Smooth muscle cell (in vitro differentiated cells): Measurements from ENCODE around the gene SCFD1. TPM values are rescaled to one million over a fixed set of nuclear protein-coding genes. Genes with fewer than 3 reads are reported as not detected.

Experiments used
- DNase-seq: peaks from one replicate; lab custom pipeline; 2025; ENCODE audit not compliant: unreplicated experiment; lab: John Stamatoyannopoulos, UW
- H2AFZ ChIP-seq: fragments of 200-600 bp; sonication (generic); 2 replicates; pipeline ENCODE4 v1.6.0; 2016; ENCODE audit warnings: antibody characterized with exemption, low read depth, mild to moderate bottlenecking
- H3F3A ChIP-seq: fragments of 200-600 bp; sonication (generic); 2 replicates; pipeline ENCODE4 v1.6.0; 2017; ENCODE audit warnings: antibody characterized with exemption, low read depth
- H3K27ac ChIP-seq: fragments of 200-600 bp; sonication (generic); 2 replicates; pipeline ENCODE4 v1.5.1; 2016; ENCODE audit warnings: low read depth, mild to moderate bottlenecking
- H3K27me3 ChIP-seq: fragments of 200-600 bp; sonication (generic); 2 replicates; pipeline ENCODE4 v1.6.1; 2016; ENCODE audit warnings: low read depth, mild to moderate bottlenecking
- H3K36me3 ChIP-seq: fragments of 200-600 bp; sonication (generic); 2 replicates; pipeline ENCODE4 v1.5.1; 2016; ENCODE audit warnings: low read depth
- H3K4me1 ChIP-seq: fragments of 200-600 bp; sonication (generic); 2 replicates; pipeline ENCODE4 v1.5.1; 2016; ENCODE audit warnings: low read depth
- H3K4me2 ChIP-seq: fragments of 200-600 bp; sonication (generic); 2 replicates; pipeline ENCODE4 v1.6.0; 2016; ENCODE audit warnings: mild to moderate bottlenecking
- H3K4me3 ChIP-seq: fragments of 200-600 bp; sonication (generic); 2 replicates; pipeline ENCODE4 v1.5.1; 2016; ENCODE audit warnings: mild to moderate bottlenecking
- H3K79me2 ChIP-seq: fragments of 200-600 bp; sonication (generic); 2 replicates; pipeline ENCODE4 v1.6.0; 2016; ENCODE audit warnings: low read depth, mild to moderate bottlenecking
- H3K9ac ChIP-seq: fragments of 200-600 bp; sonication (generic); 2 replicates; pipeline ENCODE4 v1.6.0; 2016; ENCODE audit warnings: low read depth
- H3K9me3 ChIP-seq: fragments of 200-600 bp; sonication (generic); replicated peaks from 2 replicates; pipeline ENCODE4 v1.5.1; 2016; ENCODE audit warnings: low read depth
- H4K20me1 ChIP-seq: fragments of 200-600 bp; sonication (generic); 2 replicates; pipeline ENCODE4 v1.6.0; 2016; ENCODE audit warnings: low read depth
- WGBS: methylation state at CpG from one replicate; pipeline ENCODE4 v1.1.7; 2016; ENCODE audit warnings: low lambda C conversion rate; 5-methylcytosine and 5-hydroxymethylcytosine counted together
- polyA plus RNA-seq: library from polyadenylated mRNA; unstranded; fragments of >200 nt; fragmentation: Nextera tagmentation; extraction: Ambion mirVana; gene quantifications from 2 replicates; pipeline ENCODE4 v1.2.1, GENCODE V29; 2016
- total RNA-seq: library from RNA; depleted of rRNA; stranded (reverse); fragments of >200 nt; gene quantifications from 2 replicates; pipeline ENCODE4 v1.2.3, GENCODE V29; 2014
- TF ChIP-seq, protein P1 (sequence below): fragments of 200-600 bp; sonication (generic); IDR thresholded peaks from 2 replicates; pipeline ENCODE4 v1.5.1; 2017; ENCODE audit warnings: borderline replicate concordance, mild to moderate bottlenecking, antibody characterized with exemption; ENCODE audit not compliant: insufficient read depth, poor library complexity, severe bottlenecking

Gene SCFD1
- total and polyA plus RNA-seq, 2 experiments from 2014 or later: 88.3 to 102 TPM

GRCh38 chr14:30608533-30609006 is 13.5 kb upstream of the SCFD1 start:
- TF ChIP-seq, protein P1, sequence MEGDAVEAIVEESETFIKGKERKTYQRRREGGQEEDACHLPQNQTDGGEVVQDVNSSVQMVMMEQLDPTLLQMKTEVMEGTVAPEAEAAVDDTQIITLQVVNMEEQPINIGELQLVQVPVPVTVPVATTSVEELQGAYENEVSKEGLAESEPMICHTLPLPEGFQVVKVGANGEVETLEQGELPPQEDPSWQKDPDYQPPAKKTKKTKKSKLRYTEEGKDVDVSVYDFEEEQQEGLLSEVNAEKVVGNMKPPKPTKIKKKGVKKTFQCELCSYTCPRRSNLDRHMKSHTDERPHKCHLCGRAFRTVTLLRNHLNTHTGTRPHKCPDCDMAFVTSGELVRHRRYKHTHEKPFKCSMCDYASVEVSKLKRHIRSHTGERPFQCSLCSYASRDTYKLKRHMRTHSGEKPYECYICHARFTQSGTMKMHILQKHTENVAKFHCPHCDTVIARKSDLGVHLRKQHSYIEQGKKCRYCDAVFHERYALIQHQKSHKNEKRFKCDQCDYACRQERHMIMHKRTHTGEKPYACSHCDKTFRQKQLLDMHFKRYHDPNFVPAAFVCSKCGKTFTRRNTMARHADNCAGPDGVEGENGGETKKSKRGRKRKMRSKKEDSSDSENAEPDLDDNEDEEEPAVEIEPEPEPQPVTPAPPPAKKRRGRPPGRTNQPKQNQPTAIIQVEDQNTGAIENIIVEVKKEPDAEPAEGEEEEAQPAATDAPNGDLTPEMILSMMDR: no peak
- Histone ChIP-seq H3K4me3 (no peak overlapping the region), H3K36me3 (no peaks in the 10 kb centered on the region), H4K20me1 (no peaks in the 10 kb centered on the region), H3K4me2 (no peak overlapping the region), H3K9me3 (no peaks in the 10 kb centered on the region), H3K9ac (no peak overlapping the region), H3K27ac (no peak overlapping the region), H3F3A (no peaks in the 10 kb centered on the region), H3K79me2 (no peaks in the 10 kb centered on the region), H2AFZ (no peak overlapping the region), H3K4me1 (no peaks in the 10 kb centered on the region), H3K27me3 (no peaks in the 10 kb centered on the region)
- DNase-seq: no peak
- WGBS: 65% methylated on average over 5 of the region's 5 CpGs

- DNase-seq: no peak
These were observed 11.3 kb upstream of the SCFD1 start for GRCh38 chr14:30610787-30611343.

GRCh38 chr14:30614155-30614554 is 8.0 kb upstream of the SCFD1 start:
- no peak overlapping the region for H3K27ac ChIP-seq
- no peaks in the 10 kb centered on the region for H3K79me2 ChIP-seq
- no peaks in the 10 kb centered on the region for H3K9me3 ChIP-seq
- H3K9ac ChIP-seq: no peak overlapping the region
- H3K4me1 ChIP-seq: no peaks in the 10 kb centered on the region
- no peak overlapping the region for H3K4me2 ChIP-seq
- H2AFZ ChIP-seq: no peak overlapping the region
- no peak for DNase-seq
- no peak overlapping the region for H3K4me3 ChIP-seq
- TF ChIP-seq, protein P1: no peak
- H3K27me3 ChIP-seq: no peaks in the 10 kb centered on the region
- no peaks in the 10 kb centered on the region for H3F3A ChIP-seq
- H3K36me3 ChIP-seq: peaks cover 15% of the 10 kb centered on the region
- 100% methylated on average over 2 of the region's 2 CpGs for WGBS
- H4K20me1 ChIP-seq: no peaks in the 10 kb centered on the region

More at GRCh38 chr14:30610787-30611343, 11.3 kb upstream of the SCFD1 start:
- 84% methylated on average over 6 of the region's 6 CpGs for WGBS
- no peaks in the 10 kb centered on the region for H4K20me1 ChIP-seq
- H3K36me3 ChIP-seq: peaks cover 7% of the 10 kb centered on the region
- no peaks in the 10 kb centered on the region for H3K9me3 ChIP-seq
- H3K4me2 ChIP-seq: no peak overlapping the region
- TF ChIP-seq, protein P1: no peak
- H3F3A ChIP-seq: no peaks in the 10 kb centered on the region
- H3K4me1 ChIP-seq: no peaks in the 10 kb centered on the region
- H3K9ac ChIP-seq: no peak overlapping the region
- no peak overlapping the region for H3K27ac ChIP-seq
- H3K4me3 ChIP-seq: no peak overlapping the region
- H3K79me2 ChIP-seq: no peaks in the 10 kb centered on the region
- H3K27me3 ChIP-seq: no peaks in the 10 kb centered on the region
- H2AFZ ChIP-seq: no peak overlapping the region

DNA sequence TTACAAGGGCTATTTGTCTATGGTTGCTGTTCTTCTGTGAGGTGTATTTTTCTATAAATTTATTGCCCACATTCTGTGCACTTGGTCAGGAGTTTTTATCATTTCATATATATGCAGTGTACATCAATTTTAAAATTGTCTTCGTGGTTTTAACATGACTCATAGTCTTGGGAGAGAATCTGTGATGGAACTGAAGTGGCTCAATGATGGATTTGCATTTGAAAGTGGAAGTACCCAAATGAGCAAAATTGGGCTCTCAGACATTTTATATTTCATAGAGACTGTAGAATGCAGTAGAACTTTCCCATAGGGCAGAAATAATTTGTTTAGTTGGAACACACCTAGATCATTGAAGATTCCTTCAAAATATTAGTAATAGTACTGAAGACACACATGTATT is 1.9 kb upstream of the SCFD1 start:
- H3K9ac ChIP-seq: no peak overlapping the region
- no peaks in the 10 kb centered on the region for H3K27me3 ChIP-seq
- H3K4me3 ChIP-seq: no peak overlapping the region
- H3K36me3 ChIP-seq: peaks cover 8% of the 10 kb centered on the region
- TF ChIP-seq, protein P1: no peak
- peaks cover 28% of the 10 kb centered on the region for H3K79me2 ChIP-seq
- peaks cover 4% of the 10 kb centered on the region for H3F3A ChIP-seq
- no peaks in the 10 kb centered on the region for H3K9me3 ChIP-seq
- no peak for DNase-seq
- WGBS: 79% methylated on average over 1 of the region's 1 CpG
- H4K20me1 ChIP-seq: peaks cover 11% of the 10 kb centered on the region
- peaks cover 12% of the 10 kb centered on the region for H3K4me1 ChIP-seq
- H3K4me2 ChIP-seq: no peak overlapping the region
- H2AFZ ChIP-seq: no peak overlapping the region
- H3K27ac ChIP-seq: no peak overlapping the region
